HEK293 (cell line): Measurements from ENCODE around the gene PARD3.

Source experiments
- ATF2 ChIP-seq: fragments of 450-650 bp; formaldehyde crosslinking; IDR thresholded peaks from 2 replicates; pipeline ENCODE4 v1.5.1; 2016; ENCODE audit warnings: missing biosample characterization, missing genetic modification characterization, low read depth
- CTCF ChIP-seq: fragments of 450-650 bp; formaldehyde crosslinking; IDR thresholded peaks from 2 replicates; pipeline ENCODE4 v1.5.1; 2016; ENCODE audit warnings: missing biosample characterization, missing genetic modification characterization
- MYNN ChIP-seq: fragments of 450-650 bp; formaldehyde crosslinking; IDR thresholded peaks from 2 replicates; pipeline ENCODE4 v1.5.1; 2016; ENCODE audit warnings: missing biosample characterization, missing genetic modification characterization, borderline replicate concordance
- ZNF596 ChIP-seq: fragments of 450-650 bp; IDR thresholded peaks from 2 replicates; pipeline ENCODE4 v1.5.0; 2018; ENCODE audit warnings: missing biosample characterization, mild to moderate bottlenecking, missing genetic modification characterization, moderate library complexity
- ZNF776 ChIP-seq: fragments of 450-650 bp; formaldehyde crosslinking; IDR thresholded peaks from 2 replicates; pipeline ENCODE4 v1.5.0; 2017; ENCODE audit warnings: missing biosample characterization, missing genetic modification characterization, borderline replicate concordance

DNA sequence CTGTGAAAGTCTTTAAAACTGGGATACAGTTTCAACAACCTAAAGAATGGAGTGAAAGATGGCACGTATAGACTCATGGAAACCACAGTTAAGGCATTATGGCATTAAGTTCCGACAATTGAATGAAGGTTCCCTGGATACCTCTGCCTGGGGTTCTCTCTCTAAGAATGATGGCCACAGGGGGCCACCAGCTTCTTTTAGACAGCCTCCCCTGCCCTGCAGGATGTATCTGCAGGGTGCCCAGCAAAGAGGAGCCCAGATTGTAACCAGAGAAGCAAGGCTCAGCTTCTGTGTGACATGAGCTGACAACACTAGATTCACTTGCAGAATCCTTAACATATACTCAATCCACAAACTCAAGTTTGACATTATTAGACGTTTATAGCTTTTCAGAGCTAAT, 645.4 kb downstream of the PARD3 start:
- TF ChIP-seq CTCF (no peak), ZNF776 (tag by site-specific recombination) (no peak), ZNF596 (tag by site-specific recombination) (no peak), MYNN (tag by site-specific recombination) (no peak), ATF2 (tag by site-specific recombination) (no peak)
